HuH-7 (cell line): ENCODE results near the gene LDLRAD4.

Experiments
- DNase-seq: peaks from one replicate; pipeline ENCODE4 v3.0.0; 2011; ENCODE audit warnings: low spot score

LDLRAD4 gene

GRCh38 chr18:13265911-13266217 lies 47.3 kb downstream of the LDLRAD4 start:
- no peak for DNase-seq

- DNase-seq: no peak
These were observed 47.9 kb downstream of the LDLRAD4 start for GRCh38 chr18:13266218-13267100.

- DNase-seq: no peak
These were observed 48.9 kb downstream of the LDLRAD4 start for GRCh38 chr18:13267431-13267873.

GRCh38 chr18:13268158-13269012 lies 49.8 kb downstream of the LDLRAD4 start:
- no peak for DNase-seq

GRCh38 chr18:13269013-13269280 lies 50.4 kb downstream of the LDLRAD4 start:
- no peak for DNase-seq

GRCh38 chr18:13269521-13270011 lies 51.0 kb downstream of the LDLRAD4 start:
- no peak for DNase-seq

GRCh38 chr18:13270279-13270855 lies 51.8 kb downstream of the LDLRAD4 start:
- DNase-seq: no peak

GRCh38 chr18:13271302-13271911 lies 52.8 kb downstream of the LDLRAD4 start:
- DNase-seq: no peak

GRCh38 chr18:13272416-13272815 lies 53.9 kb downstream of the LDLRAD4 start:
- no peak for DNase-seq

GRCh38 chr18:13273800-13274199 lies 55.2 kb downstream of the LDLRAD4 start:
- DNase-seq: no peak

GRCh38 chr18:13275075-13275474 lies 56.5 kb downstream of the LDLRAD4 start:
- no peak for DNase-seq

- no peak for DNase-seq
These were observed 58.3 kb downstream of the LDLRAD4 start for GRCh38 chr18:13276530-13277520.

- DNase-seq: no peak
These were observed 59.6 kb downstream of the LDLRAD4 start for GRCh38 chr18:13278062-13278630.

- DNase-seq: no peak
These were observed 60.9 kb downstream of the LDLRAD4 start for GRCh38 chr18:13279181-13280069.

- no peak for DNase-seq
These were observed 61.7 kb downstream of the LDLRAD4 start for GRCh38 chr18:13280070-13280795.

- no peak for DNase-seq
These were observed 62.8 kb downstream of the LDLRAD4 start for GRCh38 chr18:13281406-13281805.

- no peak for DNase-seq
These were observed 65.2 kb downstream of the LDLRAD4 start for GRCh38 chr18:13283746-13284145.

GRCh38 chr18:13284330-13285027 lies 65.9 kb downstream of the LDLRAD4 start:
- no peak for DNase-seq
